Fibroblast of villous mesenchyme (primary cell): ENCODE measurements around the gene CLEC7A. TPM values are rescaled to one million over a fixed set of nuclear protein-coding genes. Genes with fewer than 3 reads are reported as not detected.
A peak's percentile ranks its signal among the peaks of the same experiment; 100 is the strongest.

Source experiments
- DNase-seq: peaks from one replicate; pipeline ENCODE4 v3.0.0-alpha.2; 2010; ENCODE audit warnings: low read depth
- H3K4me3 ChIP-seq: 2 replicates; pipeline ENCODE4 v1.5.1; 2011; ENCODE audit warnings: low read depth, mild to moderate bottlenecking, low read length
- CTCF ChIP-seq: IDR thresholded peaks from 2 replicates; pipeline ENCODE4 v1.5.1; 2012; ENCODE audit warnings: low read depth, mild to moderate bottlenecking, low read length; ENCODE audit not compliant: insufficient read depth
- total RNA-seq: library from RNA; depleted of rRNA; stranded (reverse); fragments of >200 nt; gene quantifications from 2 replicates; pipeline ENCODE4 v1.2.3, GENCODE V29; 2012

CLEC7A gene
- total RNA-seq, 1 donor, result under 0.01 TPM

GRCh38 chr12:10070380-10070779 lies 59.6 kb downstream of the CLEC7A start:
- no peak for TF ChIP-seq CTCF
- H3K4me3 ChIP-seq, result no peak overlapping the region
- no peak for DNase-seq

- no peak for DNase-seq
Measured at GRCh38 chr12:10069976-10070375, 60.0 kb downstream of the CLEC7A start.

GRCh38 chr12:10069099-10069498 lies 60.9 kb downstream of the CLEC7A start:
- peak; percentile 51 for DNase-seq
- H3K4me3 ChIP-seq, result no peak overlapping the region
- TF ChIP-seq CTCF, result no peak

More at GRCh38 chr12:10069976-10070375, 60.0 kb downstream of the CLEC7A start:
- TF ChIP-seq CTCF, result no peak
- no peak overlapping the region for H3K4me3 ChIP-seq

- H3K4me3 ChIP-seq, result no peak overlapping the region
- TF ChIP-seq CTCF, result no peak
- no peak for DNase-seq
Measured at GRCh38 chr12:10068644-10069043, 61.4 kb downstream of the CLEC7A start.

GRCh38 chr12:10067942-10068341 lies 62.1 kb downstream of the CLEC7A start:
- TF ChIP-seq CTCF, result no peak
- H3K4me3 ChIP-seq, result no peak overlapping the region
- DNase-seq, result no peak

- no peak overlapping the region for H3K4me3 ChIP-seq
- DNase-seq, result no peak
- no peak for TF ChIP-seq CTCF
Measured at GRCh38 chr12:10067264-10067663, 62.7 kb downstream of the CLEC7A start.

Other genes with a start within 250 kb of the CLEC7A start
- gene KLRF2, start 248.7 kb downstream of the CLEC7A start, total RNA-seq, result not detected in 2 replicates
- gene CLEC2A, start 197.8 kb downstream of the CLEC7A start, total RNA-seq, result not detected in 2 replicates
- gene CLEC12A, start 158.8 kb downstream of the CLEC7A start, total RNA-seq, result not detected in 2 replicates
- under 0.01 TPM in 1 of 2 replicates, not detected in the other for gene CLEC1B, start 131.1 kb downstream of the CLEC7A start, total RNA-seq
- not detected in 2 replicates for gene CLEC12B, start 119.6 kb downstream of the CLEC7A start, total RNA-seq
- gene CLEC9A, start 99.5 kb downstream of the CLEC7A start, total RNA-seq, result not detected in 2 replicates
- not detected in 2 replicates for gene CLEC1A, start 31.2 kb downstream of the CLEC7A start, total RNA-seq
- 9.3 and 73.0 TPM in 2 replicates for gene OLR1, start 41.9 kb upstream of the CLEC7A start, total RNA-seq
- gene TMEM52B, start 48.8 kb upstream of the CLEC7A start, total RNA-seq, result 3.5 and 17.7 TPM in 2 replicates
- 61.2 and 131 TPM in 2 replicates for gene GABARAPL1, start 82.7 kb upstream of the CLEC7A start, total RNA-seq
- under 0.01 and 0.86 TPM in 2 replicates for gene KLRD1, start 177.7 kb upstream of the CLEC7A start, total RNA-seq